K562 (cell line): Measurements from ENCODE around the gene CEP68. TPM values are rescaled to one million over a fixed set of nuclear protein-coding genes. Genes with fewer than 3 reads are reported as not detected.
A peak's percentile ranks its signal among the peaks of the same experiment; 100 is the strongest.

Experiments used
- C11orf30 ChIP-seq: fragments of 450-650 bp; IDR thresholded peaks from 2 replicates; pipeline ENCODE4 v1.6.1; 2016; ENCODE audit warnings: low read depth, mild to moderate bottlenecking
- CBFA2T3 ChIP-seq: fragments of 450-650 bp; IDR thresholded peaks from 2 replicates; pipeline ENCODE4 v1.6.1; 2017
- CC2D1A ChIP-seq: fragments of 450-650 bp; IDR thresholded peaks from 2 replicates; pipeline ENCODE4 v1.6.1; 2017; ENCODE audit warnings: mild to moderate bottlenecking
- CREM ChIP-seq: IDR thresholded peaks from 2 replicates; pipeline ENCODE4 v1.6.1; 2014; ENCODE audit warnings: antibody characterized with exemption, low read depth
- EP300 ChIP-seq: IDR thresholded peaks from 2 replicates; pipeline ENCODE4 v1.6.1; 2012; ENCODE audit warnings: low read length, improper control_type of control experiment
- GTF2A2 ChIP-seq: IDR thresholded peaks from 2 replicates; pipeline ENCODE4 v1.6.1; 2016; ENCODE audit warnings: mild to moderate bottlenecking, missing genetic modification characterization, missing compliant biosample characterization
- HDAC1 ChIP-seq, 2 experiments: fragments of 450-650 bp; IDR thresholded peaks; 2 replicates each; pipeline ENCODE4 v1.6.1; 2016 to 2017; ENCODE audit warnings: inconsistent platforms in 1 of 2, mild to moderate bottlenecking in 1 of 2, moderate library complexity in 1 of 2
- IFI16 ChIP-seq: fragments of 250-450 bp; sonication (Bioruptor Pico); IDR thresholded peaks from 2 replicates; pipeline ENCODE4 v2.1.2; 2022; ENCODE audit warnings: mild to moderate bottlenecking, inconsistent platforms
- MECOM ChIP-seq: fragments of 250-450 bp; sonication (Bioruptor Pico); IDR thresholded peaks from 2 replicates; pipeline ENCODE4 v1.8.0; 2022; ENCODE audit warnings: inconsistent platforms
- MNT ChIP-seq, 2 experiments: fragments of 450-650 bp; conservative IDR thresholded peaks; 2 replicates each; pipeline ENCODE4 v1.6.1; 2017; ENCODE audit warnings: mild to moderate bottlenecking in 2 of 2, moderate library complexity in 2 of 2
- NCOA1 ChIP-seq: fragments of 450-650 bp; IDR thresholded peaks from 2 replicates; pipeline ENCODE4 v1.6.1; 2016; ENCODE audit warnings: low read depth
- NFIC ChIP-seq: fragments of 450-650 bp; IDR thresholded peaks from 2 replicates; pipeline ENCODE4 v1.6.1; 2017; ENCODE audit warnings: mild to moderate bottlenecking, inconsistent platforms
- NR1H2 ChIP-seq: sonication (generic); formaldehyde crosslinking; IDR thresholded peaks from 2 replicates; pipeline ENCODE4 v1.4.0; 2020; ENCODE audit warnings: mild to moderate bottlenecking, missing genetic modification reagents
- PML ChIP-seq: IDR thresholded peaks from 2 replicates; pipeline ENCODE4 v1.6.1; 2012; ENCODE audit warnings: low read length, inconsistent platforms
- RBM14 ChIP-seq: fragments of 200-400 bp; formaldehyde crosslinking; IDR thresholded peaks from 2 replicates; pipeline ENCODE4 v1.6.1; 2018; ENCODE audit warnings: low read depth, mild to moderate bottlenecking, low read length, moderate library complexity, borderline replicate concordance; ENCODE audit not compliant: insufficient read depth
- RBM34 ChIP-seq: fragments of 200-400 bp; formaldehyde crosslinking; IDR thresholded peaks from 2 replicates; pipeline ENCODE4 v1.6.1; 2018; ENCODE audit warnings: low read length, borderline replicate concordance; ENCODE audit not compliant: insufficient read depth
- SMARCA4 ChIP-seq: fragments of 450-650 bp; IDR thresholded peaks from 2 replicates; pipeline ENCODE4 v1.6.1; 2016
- SMARCB1 ChIP-seq: IDR thresholded peaks from 2 replicates; pipeline ENCODE4 v1.6.1; 2011; ENCODE audit warnings: improper control_type of control experiment, low read depth; ENCODE audit not compliant: insufficient read length
- SMARCE1 ChIP-seq: fragments of 450-650 bp; IDR thresholded peaks from 2 replicates; pipeline ENCODE4 v1.7.1; 2016; ENCODE audit warnings: mild to moderate bottlenecking
- SUPT5H ChIP-seq: fragments of 450-650 bp; IDR thresholded peaks from 2 replicates; pipeline ENCODE4 v1.6.1; 2016
- TARDBP ChIP-seq: fragments of 450-650 bp; IDR thresholded peaks from 2 replicates; pipeline ENCODE4 v1.6.1; 2016
- TBL1XR1 ChIP-seq, 2 experiments: IDR thresholded peaks; 2 replicates each; pipeline ENCODE4 v1.6.1; 2012; ENCODE audit warnings: improper control_type of control experiment in 2 of 2, low read length in 2 of 2, mild to moderate bottlenecking in 1 of 2
- XRCC5 ChIP-seq: fragments of 200-400 bp; formaldehyde crosslinking; IDR thresholded peaks from 2 replicates; pipeline ENCODE4 v1.6.1; 2017; ENCODE audit warnings: low read depth, mild to moderate bottlenecking, low read length
- ZKSCAN8 ChIP-seq: fragments of 200-800 bp; sonication (Bioruptor generic); IDR thresholded peaks from 2 replicates; pipeline ENCODE4 v1.6.1; 2016; ENCODE audit warnings: missing genetic modification characterization, missing compliant biosample characterization
- ZNF217 ChIP-seq: sonication (generic); formaldehyde crosslinking; IDR thresholded peaks from 2 replicates; pipeline ENCODE4 v1.8.0; 2022; ENCODE audit warnings: mild to moderate bottlenecking, missing genetic modification reagents
- ZNF445 ChIP-seq: fragments of 250-450 bp; sonication (Bioruptor Pico); IDR thresholded peaks from 2 replicates; pipeline ENCODE4 v1.4.0; 2020; ENCODE audit warnings: low read depth, mild to moderate bottlenecking, moderate library complexity
- ZNF655 ChIP-seq: fragments of 250-450 bp; sonication (Bioruptor Pico); IDR thresholded peaks from 2 replicates; pipeline ENCODE4 v1.5.0; 2021
- ZNF740 ChIP-seq, 3 experiments: fragments of 200-800 bp in 1 of 3; sonication (Bioruptor generic) in 1 of 3; sonication (generic) in 1 of 3; formaldehyde crosslinking in 1 of 3; IDR thresholded peaks; 2 replicates each; pipeline versions ENCODE4 v1.6.1 to v1.8.0; 2016 to 2022; ENCODE audit warnings: mild to moderate bottlenecking in 2 of 3, missing compliant biosample characterization in 2 of 3, missing genetic modification characterization in 2 of 3, missing genetic modification reagents in 1 of 3
- polyA plus RNA-seq, 8 experiments: library from polyadenylated mRNA; depleted of rRNA in 4 of 8; stranded (reverse) in 5 of 8; unstranded in 3 of 8; fragments of >200 nt; fragmentation: Nextera tagmentation in 2 of 8; fragmentation: Illumina TruSeq in 1 of 8; extraction: Ambion mirVana in 2 of 8; extraction: Trizol in 1 of 8; gene quantifications; 2 replicates each; pipeline versions ENCODE4 v1.2.1 to v1.2.3, GENCODE V29; 2011 to 2014; ENCODE audit warnings: inconsistent platforms in 1 of 8, missing spikeins in 1 of 8
- total RNA-seq, 7 experiments: library from RNA; depleted of rRNA in 6 of 7; stranded (reverse); fragments of >200 nt in 6 of 7; fragmentation: Illumina TruSeq in 2 of 7; extraction: Trizol in 2 of 7; gene quantifications; 2 replicates each; pipeline versions ENCODE4 v1.2.1 to v1.2.3, GENCODE V29; 2011 to 2021; ENCODE audit warnings: low replicate concordance in 1 of 7

Gene CEP68
- total and polyA plus RNA-seq, 9 of the 15 experiments (the other 6 are each of a cell fraction or from before 2014, with no cell fraction given), result 1.4 to 8.5 (median 5.2) TPM

GRCh38 chr2:65021709-65022108 is 34.5 kb upstream of the CEP68 start (continued):
- no peak for TF ChIP-seq RBM14
- TF ChIP-seq CREM, result peak; percentile 19; the same call in 1 of the 2 replicates
- TF ChIP-seq IFI16, result no peak
- TF ChIP-seq SMARCB1, result peak; percentile 36
- TF ChIP-seq EP300, result peak; percentile 96
- TF ChIP-seq SMARCA4, result peak; percentile 99
- TF ChIP-seq C11orf30, result peak; percentile 82
- peak; percentile 79; the same call in 1 of the 2 replicates for TF ChIP-seq TARDBP
- TF ChIP-seq TBL1XR1 (IDR thresholded peaks at IDR 0.05; ENCODE audit: low read length in 2 of 2), result peak; percentile 61 to 87; a peak in 3 of 4 replicates
- peak in 1 of 2 experiments; percentile 74; a peak in 2 of 4 replicates for TF ChIP-seq HDAC1 (IDR thresholded peaks at IDR 0.05)
- peak; percentile 76; the same call in 1 of the 2 replicates for TF ChIP-seq CC2D1A
- TF ChIP-seq MECOM (CRISPR knock-in tag), result peak; percentile 70; the same call in 1 of the 2 replicates
- no peak for TF ChIP-seq XRCC5
- no peak for TF ChIP-seq ZNF655 (CRISPR knock-in tag)
- no peak for TF ChIP-seq ZNF740 (CRISPR knock-in tag; IDR thresholded peaks at IDR 0.05)
- TF ChIP-seq ZNF740 (tag; IDR thresholded peaks at IDR 0.05), result no peak
- TF ChIP-seq ZNF217 (CRISPR knock-in tag), result no peak
- TF ChIP-seq SMARCE1, result peak; percentile 98
- peak; percentile 83 for TF ChIP-seq NCOA1
- peak; percentile 98 for TF ChIP-seq CBFA2T3
- TF ChIP-seq ZKSCAN8 (CRISPR knock-in tag), result peak; percentile 39
- no peak for TF ChIP-seq NR1H2 (CRISPR knock-in tag)
- TF ChIP-seq PML, result peak; percentile 88
- peak; percentile 99 for TF ChIP-seq NFIC
- no peak for TF ChIP-seq GTF2A2 (tag)
- peak in 1 of 2 experiments; percentile 62; a peak in 2 of 4 replicates for TF ChIP-seq MNT (conservative IDR thresholded peaks at IDR 0.05)
- no peak for TF ChIP-seq RBM34
- no peak for TF ChIP-seq ZNF445 (CRISPR knock-in tag)
- TF ChIP-seq SUPT5H, result no peak
